ENCODE measurements around the gene BPIFB2. TPM values are rescaled to one million over a fixed set of nuclear protein-coding genes. Genes with fewer than 3 reads are reported as not detected.

Gene BPIFB2
- polyA plus RNA-seq, 1 of the 3 experiments (the other 2 are of a cell fraction) = not detected

GRCh38 chr20:33017542-33017941 lies 10.0 kb downstream of the BPIFB2 start:
- Histone ChIP-seq H3K27ac (ENCODE audit: low read depth in 2 of 2, low read length in 1 of 2) (no peak overlapping the region), H2AFZ (ENCODE audit: low read depth) (no peak overlapping the region), H3K79me2 (ENCODE audit: insufficient read depth) (no peaks in the 10 kb centered on the region), H3K9ac (no peak overlapping the region), H3K4me1 (ENCODE audit: control insufficient read depth in 1 of 2, insufficient read depth in 2 of 2, low read depth in 1 of 2, low read length in 1 of 2) (no peaks in the 10 kb centered on the region), H3K4me3 (ENCODE audit: low read depth in 2 of 2, low read length in 1 of 2) (no peak overlapping the region), H3K36me3 (replicated peaks in 1 of 2; ENCODE audit: control insufficient read depth in 1 of 2, insufficient read depth in 2 of 2, low read length in 1 of 2) (no peaks in the 10 kb centered on the region), H3F3A (replicated peaks; ENCODE audit: insufficient read depth) (no peaks in the 10 kb centered on the region), H3K4me2 (no peak overlapping the region), H4K20me1 (ENCODE audit: insufficient read depth) (no peaks in the 10 kb centered on the region), H3K9me2 (no peaks in the 10 kb centered on the region), H3K9me3 (no peaks in the 10 kb centered on the region), H3K27me3 (ENCODE audit: insufficient read depth) (peaks cover 56% of the 10 kb centered on the region)
- TF ChIP-seq USF1 (IDR thresholded peaks at IDR 0.05; ENCODE audit: borderline replicate concordance, low read depth) = no peak
- no peak for TF ChIP-seq IRF3 (IDR thresholded peaks at IDR 0.05; ENCODE audit: low read depth, low read length)
- TF ChIP-seq REST (IDR thresholded peaks at IDR 0.05; ENCODE audit: low read depth, low read length) = no peak
- no peak for TF ChIP-seq FOXM1 (IDR thresholded peaks at IDR 0.05; ENCODE audit: low read depth)
- no peak for TF ChIP-seq RCOR1 (IDR thresholded peaks at IDR 0.05; ENCODE audit: low read length)
- no peak for TF ChIP-seq POLR2AphosphoS5 (IDR thresholded peaks at IDR 0.05; ENCODE audit: low read depth, low read length)
- no peak for TF ChIP-seq JUND (IDR thresholded peaks at IDR 0.05)
- no peak for TF ChIP-seq SIN3A (IDR thresholded peaks at IDR 0.05; ENCODE audit: borderline replicate concordance, low read depth, low read length)
- no peak for TF ChIP-seq FOXJ3 (CRISPR knock-in tag; IDR thresholded peaks at IDR 0.05)
- TF ChIP-seq SMC3 (IDR thresholded peaks at IDR 0.05; ENCODE audit: low read depth, low read length) = no peak
- TF ChIP-seq CHD2 (IDR thresholded peaks at IDR 0.05; ENCODE audit: low read length, partially characterized antibody) = no peak
- TF ChIP-seq, protein P1, sequence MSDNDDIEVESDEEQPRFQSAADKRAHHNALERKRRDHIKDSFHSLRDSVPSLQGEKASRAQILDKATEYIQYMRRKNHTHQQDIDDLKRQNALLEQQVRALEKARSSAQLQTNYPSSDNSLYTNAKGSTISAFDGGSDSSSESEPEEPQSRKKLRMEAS (IDR thresholded peaks at IDR 0.05; ENCODE audit: low read depth) = no peak
- TF ChIP-seq, protein P2, sequence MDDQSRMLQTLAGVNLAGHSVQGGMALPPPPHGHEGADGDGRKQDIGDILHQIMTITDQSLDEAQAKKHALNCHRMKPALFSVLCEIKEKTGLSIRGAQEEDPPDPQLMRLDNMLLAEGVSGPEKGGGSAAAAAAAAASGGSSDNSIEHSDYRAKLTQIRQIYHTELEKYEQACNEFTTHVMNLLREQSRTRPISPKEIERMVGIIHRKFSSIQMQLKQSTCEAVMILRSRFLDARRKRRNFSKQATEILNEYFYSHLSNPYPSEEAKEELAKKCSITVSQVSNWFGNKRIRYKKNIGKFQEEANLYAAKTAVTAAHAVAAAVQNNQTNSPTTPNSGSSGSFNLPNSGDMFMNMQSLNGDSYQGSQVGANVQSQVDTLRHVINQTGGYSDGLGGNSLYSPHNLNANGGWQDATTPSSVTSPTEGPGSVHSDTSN (IDR thresholded peaks at IDR 0.05) = no peak
- TF ChIP-seq YY1 (IDR thresholded peaks at IDR 0.05; ENCODE audit: low read depth) = no peak
- TF ChIP-seq CTCF (IDR thresholded peaks at IDR 0.05) = no peak
- no peak for TF ChIP-seq RXRA (IDR thresholded peaks at IDR 0.05; ENCODE audit: borderline replicate concordance, low read depth)
- TF ChIP-seq NFIC (IDR thresholded peaks at IDR 0.05; ENCODE audit: borderline replicate concordance) = no peak
- TF ChIP-seq FOSL2 (IDR thresholded peaks at IDR 0.05; ENCODE audit: borderline replicate concordance, low read depth) = no peak
- 25% methylated on average over 7 of the region's 7 CpGs for WGBS (ENCODE audit: low lambda C conversion rate)
- DNase-seq = no peak
- CTCF ChIA-PET = no interaction called here
- POLR2A ChIA-PET = no interaction called here

Measured in SK-N-SH (cell line).